GM12873 (cell line): Measurements from ENCODE around the gene SIX3.

Experiments
- TF ChIP-seq, protein P1 (sequence below): IDR thresholded peaks from 2 replicates; pipeline ENCODE4 v1.5.1; 2012; ENCODE audit warnings: low read depth, mild to moderate bottlenecking, moderate library complexity, low read length, control low read depth; ENCODE audit not compliant: insufficient read depth; ENCODE audit errors: missing control alignments

Gene SIX3

DNA sequence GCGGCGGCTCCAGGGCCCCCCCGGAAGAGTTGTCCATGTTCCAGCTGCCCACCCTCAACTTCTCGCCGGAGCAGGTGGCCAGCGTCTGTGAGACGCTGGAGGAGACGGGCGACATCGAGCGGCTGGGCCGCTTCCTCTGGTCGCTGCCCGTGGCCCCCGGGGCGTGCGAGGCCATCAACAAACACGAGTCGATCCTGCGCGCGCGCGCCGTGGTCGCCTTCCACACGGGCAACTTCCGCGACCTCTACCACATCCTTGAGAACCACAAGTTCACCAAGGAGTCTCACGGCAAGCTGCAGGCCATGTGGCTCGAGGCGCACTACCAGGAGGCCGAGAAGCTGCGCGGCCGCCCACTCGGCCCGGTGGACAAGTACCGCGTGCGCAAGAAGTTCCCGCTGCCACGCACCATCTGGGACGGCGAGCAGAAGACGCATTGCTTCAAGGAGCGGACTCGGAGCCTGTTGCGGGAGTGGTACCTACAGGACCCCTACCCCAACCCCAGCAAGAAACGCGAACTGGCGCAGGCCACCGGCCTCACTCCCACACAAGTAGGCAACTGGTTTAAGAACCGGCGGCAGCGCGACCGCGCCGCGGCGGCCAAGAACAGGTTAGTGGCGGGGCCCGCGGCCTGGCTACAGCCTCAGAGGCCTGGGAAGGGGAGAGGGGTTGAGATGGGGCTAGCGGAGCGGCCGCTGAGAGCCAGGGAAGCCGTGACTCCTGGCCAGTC, 965 bp downstream of the SIX3 start:
- TF ChIP-seq, protein P1, sequence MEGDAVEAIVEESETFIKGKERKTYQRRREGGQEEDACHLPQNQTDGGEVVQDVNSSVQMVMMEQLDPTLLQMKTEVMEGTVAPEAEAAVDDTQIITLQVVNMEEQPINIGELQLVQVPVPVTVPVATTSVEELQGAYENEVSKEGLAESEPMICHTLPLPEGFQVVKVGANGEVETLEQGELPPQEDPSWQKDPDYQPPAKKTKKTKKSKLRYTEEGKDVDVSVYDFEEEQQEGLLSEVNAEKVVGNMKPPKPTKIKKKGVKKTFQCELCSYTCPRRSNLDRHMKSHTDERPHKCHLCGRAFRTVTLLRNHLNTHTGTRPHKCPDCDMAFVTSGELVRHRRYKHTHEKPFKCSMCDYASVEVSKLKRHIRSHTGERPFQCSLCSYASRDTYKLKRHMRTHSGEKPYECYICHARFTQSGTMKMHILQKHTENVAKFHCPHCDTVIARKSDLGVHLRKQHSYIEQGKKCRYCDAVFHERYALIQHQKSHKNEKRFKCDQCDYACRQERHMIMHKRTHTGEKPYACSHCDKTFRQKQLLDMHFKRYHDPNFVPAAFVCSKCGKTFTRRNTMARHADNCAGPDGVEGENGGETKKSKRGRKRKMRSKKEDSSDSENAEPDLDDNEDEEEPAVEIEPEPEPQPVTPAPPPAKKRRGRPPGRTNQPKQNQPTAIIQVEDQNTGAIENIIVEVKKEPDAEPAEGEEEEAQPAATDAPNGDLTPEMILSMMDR = no peak

DNA sequence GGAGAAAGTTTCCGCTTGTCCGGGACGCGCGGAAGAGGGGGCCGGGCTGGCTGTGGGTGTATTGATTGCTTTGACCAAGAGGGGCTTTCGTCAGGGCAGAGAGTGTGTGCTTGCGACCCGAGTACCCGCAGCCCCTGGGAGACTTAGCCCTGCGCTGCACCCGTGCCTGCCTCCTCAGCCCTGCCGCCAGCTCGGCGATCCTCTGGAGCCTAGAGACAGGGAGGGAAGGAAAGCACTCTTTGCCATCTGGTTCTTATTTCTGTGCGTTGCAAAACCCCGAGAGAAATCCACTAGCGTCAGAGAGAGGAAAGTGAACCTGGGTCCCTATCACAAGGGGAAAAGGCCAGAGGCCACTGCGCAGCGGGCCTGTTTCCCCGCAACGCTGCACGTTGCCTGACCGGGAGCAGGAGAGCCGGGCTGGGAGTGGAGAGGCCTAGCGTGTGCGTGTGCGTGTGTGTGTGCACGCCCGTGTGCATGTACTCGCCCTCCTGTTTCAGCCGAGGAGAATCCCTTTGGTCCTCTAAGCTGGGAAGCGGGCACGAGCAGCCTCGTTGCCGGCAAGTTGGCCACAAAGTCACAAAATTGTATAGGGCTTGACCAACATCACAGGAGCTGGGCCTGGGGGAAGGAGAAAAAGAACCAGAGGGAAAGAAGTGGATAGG, 1.7 kb downstream of the SIX3 start:
- TF ChIP-seq, protein P1 = no peak

DNA sequence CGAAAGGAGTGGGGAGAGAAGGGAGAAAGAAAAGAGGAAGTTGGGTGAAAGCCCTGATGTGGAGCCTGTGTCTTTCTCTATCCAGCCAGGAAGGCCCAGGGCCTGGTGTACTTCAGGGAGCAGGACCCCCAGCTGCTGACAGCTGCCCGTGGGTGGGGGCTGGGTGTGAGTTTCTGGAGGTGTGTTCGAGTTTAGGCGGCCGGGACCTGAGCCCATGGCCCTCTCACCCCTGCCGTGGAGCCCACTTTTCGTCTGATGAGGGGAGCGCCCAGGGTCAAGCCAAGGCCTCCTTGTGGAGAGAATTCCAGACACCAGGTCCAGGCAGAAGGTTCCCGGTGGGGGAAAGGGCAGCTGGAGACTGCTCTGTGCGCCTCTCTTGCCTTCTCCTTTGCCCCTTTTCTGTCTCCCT, 2.2 kb downstream of the SIX3 start:
- TF ChIP-seq, protein P1 = no peak

DNA sequence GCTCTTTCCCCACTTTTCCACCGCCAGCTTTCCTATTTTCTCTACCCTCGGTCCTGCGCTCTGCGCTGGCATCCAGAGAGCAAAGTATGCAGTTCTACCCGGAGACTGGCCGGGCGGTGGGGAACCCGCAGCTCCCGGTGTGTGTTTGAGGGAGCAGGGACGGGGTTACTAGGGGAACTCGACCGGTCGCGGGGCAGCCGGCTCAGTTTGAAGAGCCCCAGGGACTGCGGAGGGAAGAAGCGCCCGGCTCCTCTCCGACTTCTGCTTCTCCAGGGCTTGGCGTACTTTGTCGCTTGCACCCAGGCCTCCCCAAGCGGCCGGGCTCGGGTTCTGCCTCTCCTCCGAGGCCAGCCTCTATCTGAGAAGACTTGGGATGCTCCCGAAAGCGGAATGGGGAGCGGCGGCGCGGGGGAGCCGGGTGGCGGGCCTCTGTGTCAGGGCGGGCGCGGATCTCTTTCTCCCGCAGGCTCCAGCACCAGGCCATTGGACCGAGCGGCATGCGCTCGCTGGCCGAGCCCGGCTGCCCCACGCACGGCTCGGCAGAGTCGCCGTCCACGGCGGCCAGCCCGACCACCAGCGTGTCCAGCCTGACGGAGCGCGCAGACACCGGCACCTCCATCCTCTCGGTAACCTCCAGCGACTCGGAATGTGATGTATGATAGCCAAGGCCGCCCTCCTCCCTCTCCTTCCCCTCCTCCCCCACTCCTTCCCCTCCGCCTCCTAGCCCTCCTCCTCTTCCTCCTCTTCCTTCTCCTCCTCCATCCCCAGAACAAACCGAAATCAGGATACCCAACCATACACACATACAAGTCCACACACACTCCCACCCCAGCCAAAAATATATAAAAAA, 2.8 kb downstream of the SIX3 start:
- TF ChIP-seq, protein P1 = no peak

DNA sequence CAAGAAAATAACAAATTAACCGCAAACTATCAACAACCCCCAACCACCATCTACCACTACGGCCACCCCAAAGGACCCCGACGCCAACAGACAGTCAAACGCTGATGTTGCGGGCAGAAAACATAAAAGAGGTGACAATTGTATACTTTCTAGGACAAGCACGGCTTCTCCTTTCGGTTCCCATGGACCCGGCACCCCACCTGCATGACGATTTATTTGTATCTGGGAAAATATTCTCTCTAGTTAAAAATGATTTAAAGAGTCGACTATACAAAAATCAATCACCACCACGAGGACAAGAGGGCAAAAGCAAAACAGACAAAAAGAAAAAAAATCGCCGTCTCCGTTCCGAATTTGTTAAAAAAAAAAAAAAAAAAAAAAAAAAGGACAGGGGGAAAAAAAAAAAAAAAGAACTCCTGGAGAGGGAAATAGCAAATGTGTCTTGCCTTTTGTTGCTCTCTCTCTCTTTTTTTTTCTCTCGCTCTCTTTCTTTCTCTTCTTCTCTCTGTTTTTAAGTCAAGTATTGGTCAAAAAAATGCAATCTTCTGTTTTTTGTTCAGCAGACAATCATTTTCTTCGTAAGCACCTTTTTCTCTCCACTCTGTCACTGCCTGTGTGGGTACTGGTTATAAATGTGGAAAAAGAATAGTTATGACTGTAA, 3.6 kb downstream of the SIX3 start:
- TF ChIP-seq, protein P1 = no peak

DNA sequence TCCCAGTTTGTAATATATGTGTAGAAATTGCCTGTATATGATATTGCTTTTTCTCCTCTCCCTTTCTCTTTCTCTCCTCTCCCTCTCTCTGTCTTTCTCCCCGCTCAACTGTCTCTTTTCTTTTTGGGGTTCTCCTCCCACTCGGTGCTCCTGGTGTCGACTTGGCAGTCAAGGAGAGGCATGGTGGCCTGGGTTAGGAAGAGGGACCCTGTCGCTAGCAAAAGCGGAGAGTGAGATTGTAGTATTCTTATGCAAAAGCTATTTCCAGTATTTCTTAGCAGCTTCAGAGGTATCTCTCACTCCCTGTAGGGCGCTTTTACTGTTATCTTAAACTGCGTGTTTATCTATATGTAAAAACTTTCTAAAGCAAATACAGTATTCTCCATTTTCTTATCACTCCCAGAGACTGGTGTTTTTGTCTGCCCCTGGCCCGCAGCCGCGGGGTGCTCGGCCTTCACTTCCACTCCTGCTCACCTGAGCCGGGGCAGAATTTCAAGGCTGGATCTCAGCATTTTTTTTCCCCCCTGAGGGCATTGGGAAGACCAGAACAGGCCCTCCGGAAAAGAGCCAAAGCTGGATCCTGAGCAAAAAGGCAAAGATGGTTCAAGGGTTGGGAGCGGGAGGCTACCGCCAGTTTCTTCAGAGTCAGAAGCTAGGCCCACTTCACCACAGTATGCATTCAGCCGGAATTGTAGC, 4.3 kb downstream of the SIX3 start:
- TF ChIP-seq, protein P1 = no peak
